Endodermal cell (in vitro differentiated cells): Measurements from ENCODE around the gene ACADL. TPM values are rescaled to one million over a fixed set of nuclear protein-coding genes. Genes with fewer than 3 reads are reported as not detected.

Experiments
- DNase-seq: peaks from one replicate; pipeline ENCODE4 v3.0.0-alpha.2; 2017
- H3K27ac ChIP-seq: 2 replicates; pipeline ENCODE4 v1.5.1; 2013; ENCODE audit warnings: mild to moderate bottlenecking, low read depth, low read length, moderate library complexity
- H3K27me3 ChIP-seq: 2 replicates; pipeline ENCODE4 v1.6.1; 2013; ENCODE audit warnings: mild to moderate bottlenecking, low read length, moderate library complexity; ENCODE audit not compliant: insufficient read depth, control insufficient read depth, poor library complexity, severe bottlenecking
- H3K36me3 ChIP-seq: 2 replicates; pipeline ENCODE4 v1.7.0; 2013; ENCODE audit warnings: mild to moderate bottlenecking, low read length, moderate library complexity; ENCODE audit not compliant: control insufficient read depth, insufficient read depth
- H3K4me1 ChIP-seq: one replicate; pipeline ENCODE4 v1.7.0; 2013; ENCODE audit warnings: low read length; ENCODE audit not compliant: control insufficient read depth, insufficient read depth
- H3K4me3 ChIP-seq: 2 replicates; pipeline ENCODE4 v1.5.1; 2013; ENCODE audit warnings: mild to moderate bottlenecking, low read length, moderate library complexity
- H3K9ac ChIP-seq: 2 replicates; pipeline ENCODE4 v1.6.1; 2013; ENCODE audit warnings: mild to moderate bottlenecking, low read length, moderate library complexity; ENCODE audit not compliant: poor library complexity, severe bottlenecking; ENCODE audit errors: extremely low read depth
- H3K9me3 ChIP-seq: 2 replicates; pipeline ENCODE4 v1.6.1; 2013; ENCODE audit warnings: mild to moderate bottlenecking, low read length, moderate library complexity; ENCODE audit not compliant: control insufficient read depth
- H3K27ac Mint-ChIP-seq: 2 replicates; pipeline ENCODE4 v1.8.0; 2020; ENCODE audit warnings: mixed read lengths
- H3K27me3 Mint-ChIP-seq: 2 replicates; pipeline ENCODE4 v1.8.0; 2021; ENCODE audit warnings: mild to moderate bottlenecking, mixed read lengths; ENCODE audit not compliant: insufficient read depth
- H3K36me3 Mint-ChIP-seq: 2 replicates; pipeline ENCODE4 v1.8.0; 2020; ENCODE audit warnings: low read depth, mixed read lengths
- H3K4me1 Mint-ChIP-seq: 2 replicates; pipeline ENCODE4 v1.8.0; 2020; ENCODE audit warnings: mixed read lengths
- H3K4me3 Mint-ChIP-seq: 2 replicates; pipeline ENCODE4 v1.8.0; 2020; ENCODE audit warnings: mild to moderate bottlenecking, moderate library complexity, mixed read lengths
- H3K9me3 Mint-ChIP-seq: 2 replicates; pipeline ENCODE4 v1.8.0; 2020; ENCODE audit warnings: mild to moderate bottlenecking, mixed read lengths
- CTCF ChIP-seq: fragments of 200-600 bp; sonication (generic); conservative IDR thresholded peaks from 2 replicates; pipeline ENCODE4 v1.5.0; 2021; ENCODE audit warnings: antibody characterized with exemption, mild to moderate bottlenecking
- WGBS, 2 experiments: methylation state at CpG; one replicate each; pipeline versions ENCODE4 v1.1.5 to v1.1.7; 2013; ENCODE audit warnings: missing lambda C conversion rate in 2 of 2, mixed read lengths in 1 of 2; ENCODE audit not compliant: insufficient coverage in 1 of 2, insufficient read length in 1 of 2; 5-methylcytosine and 5-hydroxymethylcytosine counted together
- total RNA-seq, 2 donors: library from RNA; stranded (reverse); fragmentation: NEBNext Ultra II Directional in 1 of 2; extraction: Animal tissue kit (Norgen Biotek cat#: 25700) in 1 of 2; gene quantifications; 2 replicates in 1 of 2; 3 replicates in 1 of 2; pipeline ENCODE4 v1.2.1, GENCODE V29; 2021

The ACADL gene
- total RNA-seq, 2 donors from 2014 or later = 0.66 to 1.1 TPM

GRCh38 chr2:210215120-210215519 lies 10.1 kb downstream of the ACADL start:
- Histone ChIP-seq H3K9me3 (no peaks in the 10 kb centered on the region), H3K4me1 (no peaks in the 10 kb centered on the region), H3K27me3 (no peaks in the 10 kb centered on the region), H3K4me3 (no peak overlapping the region), H3K9ac (no peak overlapping the region), H3K27ac (no peak overlapping the region), H3K36me3 (no peaks in the 10 kb centered on the region)
- no peak for TF ChIP-seq CTCF
- no peak overlapping the region for H3K27ac Mint-ChIP-seq
- 50 to 57% methylated on average over 1 of the region's 1 CpG for WGBS, 2 experiments
- no peaks in the 10 kb centered on the region for H3K36me3 Mint-ChIP-seq
- H3K9me3 Mint-ChIP-seq = no peaks in the 10 kb centered on the region
- no peak for DNase-seq
- H3K4me1 Mint-ChIP-seq = no peaks in the 10 kb centered on the region
- H3K27me3 Mint-ChIP-seq = no peaks in the 10 kb centered on the region
- no peak overlapping the region for H3K4me3 Mint-ChIP-seq

DNA sequence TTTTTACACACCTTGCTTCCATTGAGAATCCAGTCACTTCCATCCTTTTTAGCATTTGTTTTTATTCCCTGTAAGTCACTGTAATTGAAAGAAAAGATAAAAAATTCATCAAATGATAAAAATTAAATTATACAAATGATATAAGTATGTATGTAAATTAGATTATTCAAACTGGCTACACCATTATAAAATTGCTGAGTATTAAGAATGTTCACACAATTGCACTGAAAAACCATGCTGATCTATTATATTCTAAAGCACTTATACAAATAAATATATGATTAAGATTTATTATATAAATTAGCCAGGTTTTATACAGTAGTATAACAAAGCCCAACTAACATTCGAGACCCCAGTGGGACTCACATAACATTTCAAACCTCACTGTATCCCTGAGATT lies 15.1 kb downstream of the ACADL start:
- H3K27ac Mint-ChIP-seq = no peak overlapping the region
- no peak overlapping the region for H3K9ac ChIP-seq
- no peaks in the 10 kb centered on the region for H3K4me1 Mint-ChIP-seq
- TF ChIP-seq CTCF = no peak
- DNase-seq = no peak
- no peaks in the 10 kb centered on the region for H3K27me3 ChIP-seq
- H3K4me1 ChIP-seq = no peaks in the 10 kb centered on the region
- H3K9me3 Mint-ChIP-seq = no peaks in the 10 kb centered on the region
- no peaks in the 10 kb centered on the region for H3K36me3 ChIP-seq
- no peaks in the 10 kb centered on the region for H3K9me3 ChIP-seq
- 67 to 94% methylated on average over 1 of the region's 1 CpG for WGBS, 2 experiments
- H3K27me3 Mint-ChIP-seq = no peaks in the 10 kb centered on the region
- no peak overlapping the region for H3K4me3 Mint-ChIP-seq
- H3K27ac ChIP-seq = no peak overlapping the region
- H3K36me3 Mint-ChIP-seq = no peaks in the 10 kb centered on the region
- no peak overlapping the region for H3K4me3 ChIP-seq

GRCh38 chr2:210207929-210208328 lies 17.3 kb downstream of the ACADL start:
- no peaks in the 10 kb centered on the region for H3K36me3 Mint-ChIP-seq
- H3K4me3 ChIP-seq = no peak overlapping the region
- H3K27ac Mint-ChIP-seq = no peak overlapping the region
- no peaks in the 10 kb centered on the region for H3K27me3 ChIP-seq
- no peaks in the 10 kb centered on the region for H3K36me3 ChIP-seq
- TF ChIP-seq CTCF = no peak
- H3K9me3 Mint-ChIP-seq = no peaks in the 10 kb centered on the region
- DNase-seq = no peak
- H3K9ac ChIP-seq = no peak overlapping the region
- WGBS, 2 experiments = 80 to 93% methylated on average over 1 of the region's 1 CpG
- no peaks in the 10 kb centered on the region for H3K4me1 Mint-ChIP-seq
- H3K4me1 ChIP-seq = no peaks in the 10 kb centered on the region
- no peaks in the 10 kb centered on the region for H3K9me3 ChIP-seq
- H3K4me3 Mint-ChIP-seq = no peak overlapping the region
- no peaks in the 10 kb centered on the region for H3K27me3 Mint-ChIP-seq
- no peak overlapping the region for H3K27ac ChIP-seq
